GM19328 (cell line): ENCODE data around the gene PIH1D2.
A peak's percentile ranks its signal among the peaks of the same experiment; 100 is the strongest.
"Not testable (repeated sequence)": the region's sequence is repeated elsewhere in the genome, so short reads cannot be mapped to it uniquely, and the experiment has no call there.

Experiments
- ATAC-seq: cut with Tn5 transposase; IDR thresholded peaks from one replicate; pipeline ENCODE4 v1.9.1; 2021; ENCODE audit warnings: mild to moderate bottlenecking, moderate library complexity; ENCODE audit not compliant: unreplicated experiment

Gene PIH1D2

DNA sequence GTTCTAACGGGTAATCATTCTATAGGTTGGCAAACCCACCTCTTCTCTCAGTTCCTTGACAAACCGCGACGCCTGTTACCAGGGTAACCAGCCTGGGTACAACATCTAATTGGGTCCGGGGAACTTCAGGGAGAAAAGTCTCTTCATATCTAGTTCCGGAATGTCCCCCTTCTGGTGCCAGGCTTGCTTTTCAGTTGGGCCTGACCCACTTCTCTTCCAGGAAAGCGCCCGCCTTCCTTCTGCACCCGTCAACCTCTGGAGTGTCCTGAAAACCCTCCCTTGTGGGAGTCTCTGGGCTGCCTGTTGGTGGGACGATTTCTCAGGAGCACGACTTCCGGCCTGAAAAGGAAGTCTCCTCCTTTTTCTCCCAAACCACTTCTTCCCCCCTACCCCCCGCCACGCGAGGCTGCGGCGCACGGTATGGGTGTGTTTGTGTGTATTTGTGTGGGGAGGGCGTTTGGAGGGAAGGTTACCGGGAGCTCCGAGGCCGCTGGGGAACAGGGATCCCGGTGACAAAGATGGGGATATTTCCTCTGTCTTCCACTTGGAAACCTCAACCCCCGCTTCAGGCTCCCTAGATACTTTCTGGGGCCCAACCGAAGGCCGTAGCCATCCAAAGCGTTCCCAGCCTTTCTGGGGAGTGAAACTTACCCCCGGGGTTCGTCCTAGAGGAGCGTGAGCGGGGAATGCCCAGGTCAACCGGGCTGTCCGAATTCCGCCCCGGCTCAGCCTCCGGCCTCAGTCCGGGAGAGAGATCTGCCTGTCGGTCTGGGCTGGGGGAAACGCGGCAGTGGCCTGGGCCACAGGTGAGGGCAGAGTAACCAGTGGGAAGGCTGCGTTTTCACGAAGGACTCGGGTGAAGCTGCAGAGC lies at the start of gene PIH1D2, which contains the start of gene NKAPD1:
Gene PIH1D2, minus strand, starts transcription at position 77 of the 871 bp plus-strand sequence. CDS start 843 bp downstream, outside the sequence.
Gene NKAPD1, plus strand, starts transcription at position 359 of the 871 bp plus-strand sequence. CDS start 1,276 bp downstream, outside the sequence.
- peak; percentile 78 for ATAC-seq

GRCh38 chr11:112123129-112123528 lies 49.3 kb upstream of the PIH1D2 start:
- no peak for ATAC-seq

GRCh38 chr11:112121981-112122615 lies 48.3 kb upstream of the PIH1D2 start:
- ATAC-seq, result no peak

GRCh38 chr11:112118176-112118575 lies 44.4 kb upstream of the PIH1D2 start:
- ATAC-seq, result no peak

DNA sequence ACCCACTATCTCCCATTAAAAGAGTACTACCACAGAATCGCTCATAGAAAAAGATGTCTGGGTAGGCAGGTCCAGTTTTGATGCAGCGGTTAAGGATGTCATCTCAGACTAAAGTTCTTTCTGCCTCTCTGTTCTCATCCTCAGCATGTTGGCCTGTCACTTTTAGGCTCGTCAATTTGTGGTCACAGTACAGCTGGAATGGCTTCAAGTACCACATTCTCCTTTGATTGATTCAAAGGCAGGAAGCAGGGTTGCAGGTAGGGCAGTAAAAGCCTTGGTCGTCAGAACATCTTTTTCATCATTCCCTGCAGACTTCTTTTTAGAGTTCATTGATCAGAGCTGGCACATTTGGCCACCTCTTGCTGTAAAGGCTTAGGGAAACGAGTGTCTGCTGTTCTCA lies 41.6 kb upstream of the PIH1D2 start:
- ATAC-seq, result no peak

- ATAC-seq, result no peak
These were observed 40.6 kb upstream of the PIH1D2 start for GRCh38 chr11:112114460-112114859.

DNA sequence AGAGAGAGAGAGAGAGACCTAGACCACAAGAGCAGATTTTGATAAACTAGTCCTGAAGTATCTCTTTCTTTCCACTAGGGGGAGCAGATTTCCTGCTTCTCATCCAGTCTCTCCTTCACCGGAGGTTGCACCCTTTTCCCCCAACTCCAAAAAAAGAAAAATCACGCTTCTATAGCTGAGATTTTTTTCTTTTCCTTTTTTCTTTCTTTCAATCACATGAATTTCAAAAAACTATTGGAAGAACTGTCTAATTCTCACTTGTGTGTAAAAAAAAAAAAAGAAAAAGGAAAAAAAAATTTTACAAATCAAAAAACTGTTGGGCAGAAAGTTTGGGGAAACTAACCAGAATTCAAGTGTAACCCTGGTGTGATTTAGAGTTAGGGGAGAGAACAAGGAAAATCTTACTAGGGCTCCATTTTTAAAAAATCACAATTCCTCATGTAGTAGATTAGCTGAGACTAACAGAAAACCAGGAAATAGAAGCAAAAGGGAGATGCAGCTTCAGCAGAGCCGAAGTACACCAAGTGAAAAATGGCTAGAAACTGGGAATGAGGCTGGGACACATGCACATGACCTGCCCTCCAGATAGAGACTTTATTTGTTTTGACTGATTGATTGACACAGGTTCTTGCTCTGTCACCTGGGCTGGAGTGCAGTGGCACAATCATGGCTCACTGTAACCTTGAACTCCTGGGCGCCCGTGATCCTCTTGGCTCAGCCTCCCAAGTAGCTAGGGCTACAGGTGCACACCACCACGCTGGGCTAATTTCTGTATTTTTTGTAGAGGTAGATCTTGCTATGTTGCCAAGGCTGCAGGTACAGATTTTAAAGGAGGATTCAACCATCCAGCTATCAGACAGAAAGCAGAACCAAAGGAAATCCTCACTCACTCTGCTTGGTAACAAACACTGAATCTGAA lies 40.0 kb upstream of the PIH1D2 start:
- ATAC-seq, result no peak

- no peak for ATAC-seq
These were observed 32.3 kb upstream of the PIH1D2 start for GRCh38 chr11:112106070-112106469.

DNA sequence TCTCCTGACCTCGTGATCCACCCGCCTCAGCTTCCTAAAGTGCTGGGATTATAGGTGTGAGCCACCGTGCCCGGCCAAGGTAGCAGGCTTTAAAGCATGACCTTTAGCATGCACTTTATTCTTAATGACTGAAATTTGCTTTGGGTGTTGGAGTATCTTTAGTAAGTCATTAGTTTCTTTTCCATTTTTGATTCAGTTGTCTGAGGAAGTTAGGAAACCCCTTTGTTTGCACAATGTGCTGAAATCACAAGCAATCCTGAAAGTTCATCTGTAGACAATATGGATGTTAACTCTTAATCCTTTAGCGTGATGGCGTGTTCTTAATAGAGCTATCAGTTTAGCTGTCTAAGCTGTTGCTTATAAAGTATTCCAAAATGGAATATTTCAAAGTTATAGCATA lies 29.6 kb upstream of the PIH1D2 start:
- ATAC-seq, result no peak

- no peak for ATAC-seq
These were observed 26.6 kb upstream of the PIH1D2 start for GRCh38 chr11:112100462-112100861.

DNA sequence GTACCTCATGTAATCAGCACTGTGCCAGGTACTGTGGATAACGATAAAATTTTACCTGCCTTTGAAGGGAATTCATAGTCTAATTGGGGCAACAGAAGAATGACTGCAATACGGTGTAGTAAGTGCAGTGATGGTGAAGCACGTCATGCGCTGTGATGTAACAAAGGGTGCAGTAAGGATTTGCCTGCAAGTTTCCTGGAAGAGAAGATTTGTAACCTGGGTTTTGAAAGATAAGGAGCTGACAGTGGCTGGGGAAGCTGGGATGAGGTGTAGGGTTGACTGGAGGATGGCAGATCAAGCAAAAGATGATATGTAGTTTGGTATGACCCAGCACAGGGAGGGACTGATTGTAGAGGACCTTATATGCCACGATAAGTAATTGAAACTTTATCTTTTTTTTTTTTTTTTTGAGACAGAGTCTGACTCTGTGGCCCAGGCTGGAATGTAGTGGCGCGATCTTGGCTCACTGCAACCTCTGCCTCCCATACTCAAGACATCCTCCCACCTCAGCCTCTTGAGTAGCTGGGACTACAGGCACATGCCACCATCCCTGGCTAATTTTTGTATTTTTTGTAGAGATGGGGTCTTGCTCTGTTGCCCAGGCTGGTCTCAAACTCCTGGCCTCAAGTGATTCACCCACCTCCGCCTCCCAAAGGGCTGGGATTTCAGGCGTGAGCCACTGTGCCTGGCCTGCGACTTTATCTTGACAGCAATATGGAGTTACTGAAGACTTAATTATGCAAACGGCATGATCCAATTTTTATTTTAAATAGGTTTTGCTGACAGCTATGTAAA lies 24.1 kb upstream of the PIH1D2 start:
- ATAC-seq, result no peak

- ATAC-seq, result no peak
These were observed 22.4 kb upstream of the PIH1D2 start for GRCh38 chr11:112096194-112096593.

DNA sequence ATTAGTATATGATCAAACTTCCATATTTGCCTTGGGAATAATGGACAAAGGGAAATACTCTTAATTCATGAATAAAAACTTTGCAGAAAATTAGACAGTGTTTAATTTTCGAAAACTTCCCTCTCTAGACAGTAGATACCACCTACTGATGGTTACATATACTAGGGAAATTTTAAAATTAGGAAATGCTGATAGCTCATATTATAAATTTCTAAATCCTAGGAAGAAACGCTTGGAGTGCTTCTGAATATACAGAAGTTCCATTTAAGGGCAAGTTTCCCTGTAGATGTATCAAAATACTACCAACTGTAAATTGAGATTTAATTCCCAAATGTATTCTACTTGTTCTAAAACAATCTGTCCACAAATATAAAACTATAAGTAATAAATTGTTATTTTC lies 21.5 kb upstream of the PIH1D2 start:
- ATAC-seq, result not testable (repeated sequence)

GRCh38 chr11:112087212-112087611 lies 13.4 kb upstream of the PIH1D2 start:
- ATAC-seq, result no peak

GRCh38 chr11:112086422-112087191 lies 12.8 kb upstream of the PIH1D2 start, which contains the start of the genes SDHD and TIMM8B:
Gene SDHD, plus strand, starts transcription at chr11:112086873. Its CDS starts 35 bp downstream, at chr11:112086908.
Gene TIMM8B, minus strand, starts transcription at chr11:112086756. Its CDS starts 33 bp downstream, at chr11:112086723.
- ATAC-seq, result peak; percentile 85

DNA sequence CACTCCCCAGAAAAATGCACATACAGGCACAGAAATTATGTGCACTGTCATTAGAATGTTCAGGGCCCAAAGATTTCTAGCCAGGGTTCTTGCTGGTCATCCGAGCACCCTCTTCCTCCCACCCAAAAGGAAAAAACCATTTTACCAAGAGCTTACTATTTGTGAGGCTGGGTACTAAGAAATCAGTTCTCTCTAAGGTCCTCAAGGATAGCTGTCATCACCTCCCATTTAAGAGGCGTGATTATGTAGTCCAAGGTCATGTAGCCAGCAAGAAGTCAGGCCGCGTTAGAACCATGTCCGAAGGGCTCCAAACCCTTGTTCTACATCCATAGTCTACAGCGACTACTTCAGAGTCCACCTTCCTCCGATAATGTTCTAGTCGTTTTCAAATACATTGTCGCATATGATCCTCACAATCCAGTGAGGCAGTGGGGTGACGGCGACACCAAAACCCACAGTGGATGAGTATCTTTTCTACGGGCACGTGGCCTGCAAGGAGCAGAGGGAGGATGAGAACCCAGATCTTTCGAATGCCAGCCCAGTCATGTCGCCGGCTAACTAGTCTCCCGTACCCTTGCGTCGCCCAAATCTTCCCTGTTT lies 12.1 kb upstream of the PIH1D2 start:
- peak; percentile 10 for ATAC-seq

- no peak for ATAC-seq
These were observed 8.9 kb upstream of the PIH1D2 start for GRCh38 chr11:112082729-112083128.

- no peak for ATAC-seq
These were observed 10.9 kb downstream of the PIH1D2 start for GRCh38 chr11:112062923-112063322.

DNA sequence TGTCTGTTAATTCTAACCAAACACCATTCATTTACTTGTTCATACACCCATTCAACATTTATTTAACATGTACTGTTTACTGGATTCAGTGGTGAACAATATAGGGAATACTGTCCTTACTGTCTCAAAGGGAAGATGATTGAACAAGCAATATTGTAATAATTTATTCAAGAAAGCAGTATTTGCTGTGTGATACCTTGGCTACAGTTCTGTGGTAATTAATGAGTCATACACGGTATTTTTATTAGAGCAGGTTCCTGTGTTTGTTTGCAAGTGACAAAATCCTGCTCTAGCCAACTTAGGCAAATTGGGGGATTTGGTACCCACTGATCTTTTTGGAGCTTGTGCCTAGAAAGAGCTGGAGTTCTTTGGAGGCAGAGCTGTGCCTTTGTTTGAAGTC lies 15.7 kb downstream of the PIH1D2 start:
- ATAC-seq, result no peak
